IPS-11a (cell line): Measurements from ENCODE around the gene DBNL.

Source experiments
- H3K4me3 ChIP-seq: one replicate; pipeline ENCODE4 v1.5.1; 2013; ENCODE audit warnings: low read depth, low read length, control low read depth

DBNL gene

DNA sequence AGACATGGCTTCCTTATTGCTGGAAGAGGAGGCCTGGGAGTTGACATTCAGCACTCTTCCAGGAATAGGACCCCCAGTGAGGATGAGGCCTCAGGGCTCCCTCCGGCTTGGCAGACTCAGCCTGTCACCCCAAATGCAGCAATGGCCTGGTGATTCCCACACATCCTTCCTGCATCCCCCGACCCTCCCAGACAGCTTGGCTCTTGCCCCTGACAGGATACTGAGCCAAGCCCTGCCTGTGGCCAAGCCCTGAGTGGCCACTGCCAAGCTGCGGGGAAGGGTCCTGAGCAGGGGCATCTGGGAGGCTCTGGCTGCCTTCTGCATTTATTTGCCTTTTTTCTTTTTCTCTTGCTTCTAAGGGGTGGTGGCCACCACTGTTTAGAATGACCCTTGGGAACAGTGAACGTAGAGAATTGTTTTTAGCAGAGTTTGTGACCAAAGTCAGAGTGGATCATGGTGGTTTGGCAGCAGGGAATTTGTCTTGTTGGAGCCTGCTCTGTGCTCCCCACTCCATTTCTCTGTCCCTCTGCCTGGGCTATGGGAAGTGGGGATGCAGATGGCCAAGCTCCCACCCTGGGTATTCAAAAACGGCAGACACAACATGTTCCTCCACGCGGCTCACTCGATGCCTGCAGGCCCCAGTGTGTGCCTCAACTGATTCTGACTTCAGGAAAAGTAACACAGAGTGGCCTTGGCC lies 16.6 kb downstream of the DBNL start:
- no peak overlapping the region for H3K4me3 ChIP-seq

DNA sequence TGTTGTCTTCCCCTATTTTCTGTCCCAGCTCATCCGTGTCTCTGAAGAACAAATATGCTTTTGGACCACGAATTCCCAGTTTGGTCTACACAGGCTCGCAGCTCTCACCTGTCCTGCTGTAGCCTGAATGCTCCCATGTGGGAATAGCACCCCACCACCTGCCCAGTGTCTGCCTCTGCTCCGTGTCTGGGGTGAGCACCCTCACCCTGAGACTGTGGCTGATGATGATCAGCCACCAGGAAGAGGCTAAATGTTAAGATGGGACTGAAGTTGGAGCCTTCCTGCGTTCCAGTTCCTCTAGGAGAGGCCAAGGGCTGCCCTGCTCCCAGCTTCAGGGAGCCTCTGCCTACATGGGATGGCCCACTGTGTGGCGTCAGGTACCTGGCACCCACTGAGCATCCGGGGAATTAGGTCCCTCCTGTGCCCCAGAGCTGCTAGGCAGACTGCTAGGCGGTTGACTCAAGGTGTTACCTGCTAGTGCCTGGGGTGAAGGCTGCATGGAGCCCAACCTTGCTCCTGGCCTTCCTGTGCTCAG lies 17.2 kb downstream of the DBNL start:
- H3K4me3 ChIP-seq: no peak overlapping the region

DNA sequence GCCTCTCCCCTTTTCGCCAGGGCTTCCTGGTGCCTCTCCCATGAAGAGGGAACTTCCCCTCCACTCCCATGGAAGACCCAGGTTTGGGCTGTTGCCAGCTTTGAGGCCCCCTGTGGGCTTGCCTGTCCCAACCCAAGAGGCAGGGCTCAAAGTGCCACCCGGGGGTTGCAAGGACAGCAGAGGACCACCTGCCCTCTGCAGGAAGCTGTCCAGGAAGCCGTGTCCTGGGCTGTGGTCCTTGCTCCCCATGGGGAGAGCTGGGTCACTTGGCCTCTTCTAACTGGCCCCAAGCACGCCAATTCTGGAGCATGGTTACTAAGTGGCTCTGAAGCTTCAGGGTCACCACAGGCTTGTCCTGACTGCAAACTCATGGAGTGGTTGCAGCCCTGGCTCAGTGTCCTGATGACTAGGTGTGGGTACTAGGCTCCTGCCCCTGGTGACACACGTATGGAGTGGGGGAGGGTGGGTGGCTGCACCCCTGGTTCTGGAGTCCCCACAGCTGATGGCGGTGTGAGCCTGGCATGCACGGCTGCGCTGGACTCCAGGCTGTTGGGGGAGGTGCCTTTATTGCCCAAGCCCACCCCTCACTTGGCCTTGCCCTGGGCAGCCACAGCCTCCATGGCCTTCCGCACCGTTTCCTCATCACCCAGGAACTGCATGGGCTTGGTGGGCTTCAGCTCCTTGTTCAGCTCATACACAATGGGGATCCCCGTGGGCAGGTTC lies 17.8 kb downstream of the DBNL start:
- no peak overlapping the region for H3K4me3 ChIP-seq

DNA sequence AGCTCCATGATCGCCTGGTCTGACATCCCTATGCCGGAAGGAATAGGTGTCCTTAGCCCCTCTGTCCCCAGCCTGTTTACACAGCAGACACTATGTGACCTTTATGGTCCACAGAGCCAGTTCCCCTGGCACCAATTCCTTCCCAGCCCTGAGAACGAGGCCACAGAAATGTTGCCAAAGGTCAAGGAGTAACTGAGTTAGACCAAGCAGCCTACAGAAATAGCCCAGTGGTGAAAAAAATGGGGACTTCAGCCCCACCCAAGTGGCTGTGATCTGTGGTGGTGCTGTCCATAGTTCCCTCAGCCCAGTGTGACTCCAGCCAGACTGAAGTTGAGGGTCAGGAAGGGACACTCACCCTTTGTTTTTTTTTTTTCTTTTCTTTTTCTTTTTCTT lies 18.4 kb downstream of the DBNL start:
- no peak overlapping the region for H3K4me3 ChIP-seq

DNA sequence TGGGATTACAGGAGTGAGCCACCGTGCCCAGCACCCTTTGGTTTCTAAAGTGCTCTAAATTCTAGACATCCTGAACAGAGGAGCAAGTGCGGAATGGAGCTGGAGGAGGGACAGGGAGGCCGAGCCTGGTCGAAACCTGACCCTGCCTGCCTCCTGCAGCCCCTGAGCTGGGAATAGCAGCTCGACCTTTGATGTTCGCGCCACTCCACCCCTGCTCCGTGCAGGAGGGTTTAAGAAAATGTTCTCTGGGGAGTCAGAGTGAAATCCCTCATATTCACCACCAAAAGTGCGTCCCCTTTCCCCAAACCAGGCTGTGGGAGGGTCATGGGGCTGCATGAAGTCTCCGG lies 19.0 kb downstream of the DBNL start:
- no peak overlapping the region for H3K4me3 ChIP-seq

DNA sequence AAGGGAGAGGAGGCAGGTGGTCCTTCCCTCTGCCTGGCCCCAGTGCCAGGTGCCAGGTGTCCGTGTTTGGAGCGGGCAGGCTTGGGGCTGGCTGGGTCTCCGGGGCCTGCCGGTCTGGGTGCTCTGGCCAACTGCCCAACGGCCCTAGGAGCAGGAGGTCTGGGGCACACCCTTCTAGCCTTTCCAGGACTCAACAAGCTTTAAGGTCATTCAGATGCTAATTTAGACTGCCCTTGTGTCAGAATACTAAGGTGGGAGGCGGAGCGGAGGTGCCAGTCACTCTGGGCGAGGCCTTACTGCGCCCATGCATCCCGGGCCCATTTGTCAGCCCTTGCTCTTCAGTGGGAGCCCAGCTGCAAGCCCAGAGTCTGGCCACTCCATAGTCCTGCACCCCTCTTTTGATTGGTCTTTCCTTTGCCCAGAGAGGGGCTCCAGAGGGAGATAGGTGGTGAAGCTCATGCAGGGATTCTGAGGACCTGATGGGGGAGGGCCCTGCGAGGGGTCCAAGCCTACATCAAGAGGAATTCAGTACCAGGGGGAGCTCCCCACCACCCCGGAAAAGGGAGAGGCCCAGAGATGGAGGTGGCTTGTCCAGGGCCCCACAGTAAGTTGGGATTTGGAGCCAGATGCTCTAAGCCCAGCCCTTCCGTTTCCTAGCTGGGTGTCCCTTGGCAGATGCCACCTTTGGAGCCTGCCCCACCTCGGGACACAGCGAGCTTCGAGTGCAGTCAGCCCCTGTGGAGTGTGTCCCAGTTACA lies 19.6 kb downstream of the DBNL start:
- no peak overlapping the region for H3K4me3 ChIP-seq

DNA sequence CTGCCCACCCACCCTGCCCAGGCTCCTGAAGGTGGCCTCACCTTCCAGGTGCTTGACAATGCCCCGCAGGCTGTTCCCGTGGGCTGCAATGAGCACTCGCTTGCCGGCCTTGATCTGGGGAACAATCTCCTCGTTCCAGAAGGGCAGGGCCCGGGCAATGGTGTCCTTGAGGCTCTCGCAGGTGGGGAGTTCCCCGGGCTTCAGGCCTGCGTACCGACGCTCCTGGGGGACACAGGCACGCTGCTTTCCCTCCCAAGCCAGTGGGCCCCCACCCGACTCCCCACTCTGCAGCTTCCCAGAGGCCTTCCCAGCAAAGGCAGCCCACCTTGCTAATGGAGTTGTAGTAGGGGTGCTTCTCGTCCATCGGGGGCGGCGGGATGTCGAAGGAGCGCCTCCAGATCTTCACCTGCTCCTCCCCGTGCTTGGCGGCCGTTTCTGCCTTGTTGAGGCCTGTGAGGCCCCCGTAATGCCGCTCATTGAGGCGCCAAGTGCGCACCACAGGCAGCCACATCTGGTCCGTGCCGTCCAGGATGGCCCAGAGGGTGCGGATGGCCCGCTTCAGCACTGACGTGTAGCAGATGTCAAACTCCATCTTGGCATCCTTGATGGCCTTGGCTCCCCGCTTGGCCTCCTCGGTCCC lies 20.4 kb downstream of the DBNL start:
- H3K4me3 ChIP-seq: no peak overlapping the region

DNA sequence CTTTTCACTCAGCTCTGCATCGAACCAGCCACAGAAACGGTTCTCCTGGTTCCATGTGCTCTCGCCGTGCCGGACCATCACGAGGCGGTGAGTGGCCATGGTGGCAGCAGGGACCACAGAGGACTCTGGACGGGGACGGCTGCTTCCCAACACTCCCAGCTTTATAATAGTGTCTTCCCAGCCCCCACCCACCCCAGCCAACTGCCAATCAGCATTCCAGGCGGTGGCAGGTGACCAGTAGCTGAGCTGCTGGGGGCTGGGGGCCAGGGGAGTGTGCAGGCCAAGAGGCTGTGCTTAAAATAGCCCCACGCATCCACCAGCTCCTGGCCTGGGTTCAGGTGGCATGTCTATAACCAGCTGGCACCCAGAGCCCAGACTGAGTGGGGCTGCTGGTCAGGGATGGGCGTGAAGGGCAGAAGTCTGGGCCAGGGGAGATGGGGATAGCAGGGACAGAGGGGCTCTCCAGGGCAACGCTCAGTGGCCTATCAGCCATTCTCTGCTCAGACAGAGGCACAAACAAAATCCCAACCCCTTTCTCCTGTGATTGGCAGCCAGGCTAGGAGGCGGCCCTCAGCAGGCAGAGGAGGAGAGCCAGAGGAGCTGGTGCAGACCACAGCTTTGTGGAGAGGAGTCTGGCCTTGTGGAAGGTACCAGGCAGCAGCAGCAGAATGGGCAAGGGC lies 21.1 kb downstream of the DBNL start, which contains the start of gene PGAM2:
TSS of gene PGAM2 (minus strand) at position 137 of the 680 bp plus-strand sequence. CDS start at position 99, 38 bp downstream.
- H3K4me3 ChIP-seq: no peak within 1 kb of the TSS

DNA sequence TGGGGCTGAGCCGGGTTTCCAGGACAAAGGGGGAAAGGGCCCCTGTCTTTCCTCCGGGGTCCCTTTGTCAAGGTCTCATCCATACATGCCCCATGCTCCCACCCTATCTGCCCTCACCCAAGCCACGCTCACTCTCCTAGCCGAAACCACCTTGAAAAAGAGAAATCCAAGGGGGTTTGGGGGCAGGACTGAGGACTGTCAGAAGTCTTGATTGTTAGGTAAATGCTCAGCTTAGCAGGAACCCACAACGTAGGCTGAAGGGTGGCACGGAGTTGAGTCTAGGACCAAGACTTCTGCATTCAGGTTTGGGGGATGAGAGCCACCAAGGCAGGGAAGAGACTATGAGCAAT lies 21.6 kb downstream of the DBNL start:
- no peak overlapping the region for H3K4me3 ChIP-seq

DNA sequence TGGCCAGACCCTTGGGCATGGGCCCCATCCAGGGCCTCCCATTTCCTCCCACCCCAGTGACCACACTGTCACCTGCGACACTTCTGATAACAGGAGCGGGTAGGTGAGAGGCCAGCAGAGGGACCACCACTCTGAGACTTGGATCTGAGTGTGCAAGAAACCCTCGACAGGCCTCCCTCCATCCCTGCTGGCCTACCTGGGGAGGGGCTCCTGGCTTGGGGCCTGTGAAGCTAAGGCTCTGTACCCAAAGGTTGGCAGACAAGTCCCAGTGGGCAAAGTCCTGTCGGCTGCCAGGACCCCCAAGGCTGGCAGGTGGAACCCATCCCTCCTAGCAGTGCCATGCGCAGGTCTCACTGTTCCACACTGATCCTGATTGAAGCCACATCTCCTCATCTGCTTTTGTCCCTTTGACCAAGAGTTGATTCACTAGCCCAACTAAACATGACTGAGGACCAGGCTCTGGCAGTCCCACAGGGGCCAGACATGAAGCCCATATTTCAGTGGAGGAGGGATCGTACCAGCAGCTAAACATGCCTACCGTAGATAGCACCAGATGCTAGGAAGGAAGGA lies 22.1 kb downstream of the DBNL start:
- no peak overlapping the region for H3K4me3 ChIP-seq

DNA sequence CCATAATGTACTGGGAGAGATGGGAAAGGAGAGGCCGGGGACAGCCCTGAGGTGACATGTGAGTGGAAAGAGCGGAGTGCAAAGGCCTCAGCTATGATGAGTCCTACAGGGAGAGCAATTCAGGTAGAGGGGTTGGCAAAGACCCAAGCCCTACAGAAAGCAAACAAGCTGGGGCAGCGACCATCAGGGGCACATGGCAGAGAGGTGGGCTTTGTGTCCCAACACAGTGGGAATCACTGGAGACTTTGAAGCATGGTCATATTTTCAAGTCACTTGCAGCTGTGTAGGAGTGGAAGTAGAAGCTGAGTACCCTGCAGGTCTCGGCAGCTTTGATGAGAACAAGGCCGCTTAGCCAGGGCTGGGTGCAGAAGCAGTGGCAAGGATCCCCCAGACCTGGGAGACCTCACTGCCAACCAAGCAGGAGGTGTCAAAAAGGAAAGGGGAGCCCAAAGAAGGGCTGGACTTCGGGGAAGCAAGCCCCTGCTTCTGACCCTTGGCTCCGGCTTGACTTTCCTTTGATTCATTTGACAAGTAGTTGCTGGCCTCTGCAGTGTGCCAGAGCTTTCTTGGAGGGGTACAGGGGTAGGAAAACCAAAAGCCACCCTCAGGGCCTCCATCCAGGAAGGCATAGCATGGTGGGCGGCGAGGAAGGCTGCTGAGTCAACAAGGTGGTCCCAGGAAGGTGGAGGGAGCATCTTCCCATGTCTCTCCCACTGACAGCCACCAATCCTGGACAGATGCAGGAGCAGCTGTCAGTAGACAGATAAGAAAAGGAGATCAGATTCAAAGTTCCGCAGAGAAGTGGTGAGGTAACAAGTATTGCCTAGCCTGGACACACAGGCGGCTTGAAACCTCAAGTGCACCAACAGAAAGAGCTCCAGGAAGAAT lies 22.8 kb downstream of the DBNL start:
- H3K4me3 ChIP-seq: no peak overlapping the region

DNA sequence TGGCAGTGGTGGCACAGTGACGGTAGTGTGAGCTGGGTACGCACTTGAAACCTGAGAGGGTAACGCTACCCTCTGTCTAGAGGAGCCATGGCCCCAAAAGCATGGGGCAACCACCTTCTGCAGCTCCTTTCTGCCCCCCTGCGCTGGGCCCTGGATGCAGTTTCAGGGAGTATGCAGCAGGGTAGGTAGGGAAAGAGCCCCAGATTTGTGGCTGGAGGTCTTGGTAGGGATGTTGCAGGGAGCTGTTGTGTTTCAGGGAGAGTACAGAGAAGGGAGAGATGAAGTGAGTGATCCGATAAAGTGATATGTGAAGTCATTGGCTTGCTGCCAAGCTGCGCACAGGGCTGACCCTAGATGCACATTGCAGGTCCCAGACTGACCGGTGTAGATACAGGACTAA lies 23.6 kb downstream of the DBNL start:
- H3K4me3 ChIP-seq: no peak overlapping the region

DNA sequence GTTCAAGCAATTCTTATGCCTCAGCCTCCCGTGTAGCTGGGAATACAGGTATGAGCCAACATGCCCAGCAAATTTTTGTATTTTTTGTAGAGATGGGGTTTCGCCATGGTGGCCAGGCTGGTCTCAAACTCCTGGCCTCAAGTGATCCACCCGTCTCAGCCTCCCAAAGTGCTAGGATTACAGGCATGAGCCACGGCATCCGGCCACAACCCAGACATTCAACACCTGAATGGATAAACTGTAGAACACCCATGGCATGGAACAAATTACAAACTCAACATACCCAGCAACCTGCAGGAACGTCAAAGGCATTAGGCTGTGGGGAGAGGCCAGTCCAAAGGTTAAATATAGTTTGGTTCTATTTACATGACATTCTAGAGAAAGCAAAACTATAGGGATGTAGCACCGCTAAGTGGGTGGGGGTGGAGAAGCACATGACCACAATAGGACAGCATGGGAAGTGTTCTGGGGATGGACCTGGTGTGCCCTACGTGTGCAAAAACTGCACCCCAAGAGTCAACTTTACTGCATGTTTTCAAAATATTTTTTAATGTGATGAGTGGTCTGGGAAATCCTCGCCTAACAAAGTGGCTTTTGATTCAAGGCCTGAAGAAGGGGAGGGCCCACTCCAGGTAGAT lies 27.3 kb downstream of the DBNL start:
- no peak overlapping the region for H3K4me3 ChIP-seq

DNA sequence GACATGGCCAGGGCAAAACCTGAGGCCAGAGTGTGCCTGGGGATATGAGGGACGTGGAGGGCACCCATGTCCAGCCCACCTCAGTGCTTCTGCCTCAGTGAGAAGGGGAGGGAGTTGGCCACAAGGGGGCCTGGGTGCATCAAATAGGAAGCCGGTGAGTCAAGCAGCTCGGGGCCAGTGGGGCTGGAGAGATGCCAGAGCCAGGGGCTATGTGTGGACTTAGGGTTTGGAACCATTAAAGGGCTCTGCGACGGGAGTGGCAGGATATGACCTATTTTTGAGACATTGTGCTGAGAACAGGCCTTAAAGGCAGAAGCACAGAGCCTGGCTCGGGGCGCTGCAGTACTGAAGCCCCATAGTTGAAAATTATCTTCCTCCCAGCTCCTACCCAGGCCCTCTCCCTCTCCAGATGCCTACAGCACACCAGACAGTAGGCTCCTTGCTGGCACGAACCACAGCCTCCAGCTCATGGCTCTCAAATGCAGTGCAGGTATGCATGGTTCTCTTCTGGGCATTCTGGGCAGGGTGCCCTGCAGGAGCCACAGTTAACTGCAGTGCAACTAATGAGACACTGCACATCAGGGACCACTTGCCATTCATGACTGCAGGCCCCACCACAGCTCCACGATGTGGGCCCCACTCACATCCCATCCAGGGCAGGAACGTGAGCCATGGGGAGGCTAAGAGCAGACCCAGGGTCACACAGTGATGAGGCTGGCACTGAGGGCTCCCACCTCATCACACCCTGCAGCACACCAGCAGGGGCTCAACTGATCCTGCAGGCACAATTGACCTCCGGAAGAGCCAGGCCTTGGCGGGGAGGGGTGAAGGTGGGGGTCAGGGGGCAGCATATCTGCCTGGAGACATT lies 28.1 kb downstream of the DBNL start:
- no peak overlapping the region for H3K4me3 ChIP-seq

DNA sequence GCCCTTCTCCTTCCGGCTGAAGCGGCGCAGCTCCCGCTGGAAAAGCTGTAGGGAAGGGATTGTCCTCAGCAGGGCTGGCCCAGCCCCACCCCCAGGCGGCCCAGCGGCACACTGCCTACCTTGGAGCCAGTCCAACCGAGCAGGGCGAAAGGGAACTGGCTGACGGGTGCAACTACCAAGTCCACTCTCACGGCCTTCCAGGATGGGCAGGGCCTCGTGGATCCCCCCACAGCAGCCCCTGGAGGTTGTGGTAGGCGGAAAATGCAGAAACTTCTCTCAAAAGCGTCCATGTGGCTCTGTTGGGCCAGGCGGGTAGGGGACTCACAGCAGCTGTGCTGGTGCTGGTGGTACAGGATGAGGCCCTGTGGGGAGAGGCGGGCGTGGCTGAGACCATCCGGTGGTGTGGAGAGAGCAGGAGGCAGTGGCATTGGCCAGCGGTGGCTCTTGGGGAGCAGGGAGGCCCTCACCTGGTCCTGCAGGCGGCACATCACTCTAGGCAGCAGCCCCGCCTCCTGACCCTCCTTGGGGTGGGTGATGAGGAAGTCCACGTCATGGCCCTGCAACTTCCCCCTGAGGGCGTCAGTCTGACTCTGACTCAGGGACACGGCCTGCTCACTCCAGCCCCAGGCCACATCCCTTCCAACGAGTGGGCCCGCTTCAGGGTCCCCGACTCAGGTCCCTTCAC lies 29.3 kb downstream of the DBNL start:
- H3K4me3 ChIP-seq: no peak overlapping the region

DNA sequence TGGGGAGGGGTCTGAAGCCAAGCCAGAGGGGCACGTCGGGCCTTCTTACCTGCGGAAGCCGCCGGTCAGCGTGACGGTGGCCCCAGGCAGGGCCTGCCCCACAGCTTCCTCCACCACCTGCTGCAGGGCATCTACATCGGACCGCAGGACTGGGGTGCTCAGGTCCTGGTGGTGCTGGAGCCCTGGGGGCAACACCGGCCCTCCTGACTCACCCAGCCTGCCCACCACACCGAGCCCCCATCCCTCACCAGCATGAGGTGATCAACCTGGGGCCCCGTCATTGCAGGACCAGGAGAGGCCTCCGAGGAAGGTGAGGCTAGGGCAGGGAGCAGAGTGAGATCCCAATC lies 29.8 kb downstream of the DBNL start:
- H3K4me3 ChIP-seq: no peak overlapping the region

DNA sequence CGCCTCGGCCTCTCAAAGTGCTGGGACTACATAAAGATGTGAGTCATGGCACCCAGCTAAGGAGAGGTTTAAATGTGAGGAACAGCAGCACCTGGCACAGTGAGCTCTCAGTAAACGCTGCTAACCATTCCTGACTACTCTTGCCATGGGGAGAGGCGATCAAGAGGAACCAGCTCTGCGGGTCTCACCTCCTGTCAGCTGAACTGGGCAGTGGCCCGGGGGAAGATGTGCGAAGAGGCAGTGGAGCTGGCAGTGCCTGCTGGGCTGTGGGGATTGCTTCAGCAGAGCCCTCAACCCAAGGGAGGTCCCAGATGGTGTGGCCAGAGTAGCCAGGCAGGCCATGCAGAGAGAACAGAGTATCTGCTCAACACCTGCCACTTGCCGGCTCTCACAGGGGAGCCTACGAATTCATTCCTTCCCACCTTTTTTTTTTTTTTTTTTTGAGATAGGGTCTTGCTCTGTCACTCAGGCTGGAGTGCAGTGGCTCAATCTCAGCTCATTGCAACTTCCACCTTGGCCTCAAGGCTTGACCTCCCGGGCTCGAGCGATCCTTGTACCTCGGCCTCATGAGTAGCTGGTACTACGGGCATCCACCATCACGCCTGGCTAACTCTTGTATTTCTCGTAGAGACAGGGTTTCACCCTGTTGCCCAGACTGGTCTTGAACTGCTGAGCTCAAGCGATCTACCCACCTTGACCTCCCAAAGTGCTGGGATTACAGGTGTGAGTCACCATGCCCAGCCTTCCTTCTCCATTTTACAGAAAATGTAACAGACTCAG lies 31.0 kb downstream of the DBNL start:
- H3K4me3 ChIP-seq: no peak overlapping the region
